ENCODE data around the gene APC.

GRCh38 chr5:112822456-112822855, 84.8 kb downstream of the APC start:
- TF ChIP-seq, protein P1, sequence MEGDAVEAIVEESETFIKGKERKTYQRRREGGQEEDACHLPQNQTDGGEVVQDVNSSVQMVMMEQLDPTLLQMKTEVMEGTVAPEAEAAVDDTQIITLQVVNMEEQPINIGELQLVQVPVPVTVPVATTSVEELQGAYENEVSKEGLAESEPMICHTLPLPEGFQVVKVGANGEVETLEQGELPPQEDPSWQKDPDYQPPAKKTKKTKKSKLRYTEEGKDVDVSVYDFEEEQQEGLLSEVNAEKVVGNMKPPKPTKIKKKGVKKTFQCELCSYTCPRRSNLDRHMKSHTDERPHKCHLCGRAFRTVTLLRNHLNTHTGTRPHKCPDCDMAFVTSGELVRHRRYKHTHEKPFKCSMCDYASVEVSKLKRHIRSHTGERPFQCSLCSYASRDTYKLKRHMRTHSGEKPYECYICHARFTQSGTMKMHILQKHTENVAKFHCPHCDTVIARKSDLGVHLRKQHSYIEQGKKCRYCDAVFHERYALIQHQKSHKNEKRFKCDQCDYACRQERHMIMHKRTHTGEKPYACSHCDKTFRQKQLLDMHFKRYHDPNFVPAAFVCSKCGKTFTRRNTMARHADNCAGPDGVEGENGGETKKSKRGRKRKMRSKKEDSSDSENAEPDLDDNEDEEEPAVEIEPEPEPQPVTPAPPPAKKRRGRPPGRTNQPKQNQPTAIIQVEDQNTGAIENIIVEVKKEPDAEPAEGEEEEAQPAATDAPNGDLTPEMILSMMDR (IDR thresholded peaks at IDR 0.05): no peak
- no peak for TF ChIP-seq POLR2A (IDR thresholded peaks at IDR 0.05; ENCODE audit: low read depth)
- no peak for TF ChIP-seq EP300 (IDR thresholded peaks at IDR 0.05)

Data from esophagus muscularis mucosa (tissue), 4 donors.